Natural killer cell treated with Interleukin-12 subunit alpha and Interleukin-12 subunit beta and Interleukin-15 and Interleukin-18, amount 100 ng/mL, for 72 hours (primary cell): ENCODE measurements around the gene CELSR3. TPM values are rescaled to one million over a fixed set of nuclear protein-coding genes. Genes with fewer than 3 reads are reported as not detected.

ENCODE experiments used
- ATAC-seq, 2 donors: fragments of 150-1000 bp; cut with Tn5 transposase in 1 of 2; sonication (Bioruptor Pico), chemical (Tn5 transposase) in 1 of 2; 2 replicates each; pipeline ENCODE4 v1.10.0; 2021
- DNase-seq: peaks from one replicate; pipeline ENCODE4 v3.0.0; 2022; ENCODE audit warnings: low spot score
- H3K27ac Mint-ChIP-seq, 2 donors: 1 replicate in 1 of 2; 2 replicates in 1 of 2; pipeline ENCODE4 v1.8.0; 2022; ENCODE audit warnings: mixed read lengths in 2 of 2, mild to moderate bottlenecking in 1 of 2, moderate library complexity in 1 of 2
- H3K27me3 Mint-ChIP-seq, 2 donors: 1 replicate in 1 of 2; 2 replicates in 1 of 2; pipeline ENCODE4 v1.8.0; 2022; ENCODE audit warnings: mixed read lengths in 2 of 2
- H3K36me3 Mint-ChIP-seq: one replicate; pipeline ENCODE4 v1.8.0; 2022; ENCODE audit warnings: mixed read lengths
- H3K4me1 Mint-ChIP-seq, 2 donors: 1 replicate in 1 of 2; 2 replicates in 1 of 2; pipeline ENCODE4 v1.8.0; 2022; ENCODE audit warnings: low read depth in 2 of 2, mixed read lengths in 2 of 2, mild to moderate bottlenecking in 1 of 2
- H3K4me3 Mint-ChIP-seq: one replicate; pipeline ENCODE4 v1.8.0; 2022; ENCODE audit warnings: mixed read lengths
- H3K9me3 Mint-ChIP-seq: 2 replicates; pipeline ENCODE4 v1.8.0; 2022; ENCODE audit warnings: mixed read lengths
- total RNA-seq, 2 donors: library from RNA; stranded (reverse); gene quantifications; one replicate each; pipeline ENCODE4 v1.2.3, GENCODE V29; 2022

CELSR3 gene
- total RNA-seq, 2 donors from 2014 or later, result 4.4 to 20.1 TPM

DNA sequence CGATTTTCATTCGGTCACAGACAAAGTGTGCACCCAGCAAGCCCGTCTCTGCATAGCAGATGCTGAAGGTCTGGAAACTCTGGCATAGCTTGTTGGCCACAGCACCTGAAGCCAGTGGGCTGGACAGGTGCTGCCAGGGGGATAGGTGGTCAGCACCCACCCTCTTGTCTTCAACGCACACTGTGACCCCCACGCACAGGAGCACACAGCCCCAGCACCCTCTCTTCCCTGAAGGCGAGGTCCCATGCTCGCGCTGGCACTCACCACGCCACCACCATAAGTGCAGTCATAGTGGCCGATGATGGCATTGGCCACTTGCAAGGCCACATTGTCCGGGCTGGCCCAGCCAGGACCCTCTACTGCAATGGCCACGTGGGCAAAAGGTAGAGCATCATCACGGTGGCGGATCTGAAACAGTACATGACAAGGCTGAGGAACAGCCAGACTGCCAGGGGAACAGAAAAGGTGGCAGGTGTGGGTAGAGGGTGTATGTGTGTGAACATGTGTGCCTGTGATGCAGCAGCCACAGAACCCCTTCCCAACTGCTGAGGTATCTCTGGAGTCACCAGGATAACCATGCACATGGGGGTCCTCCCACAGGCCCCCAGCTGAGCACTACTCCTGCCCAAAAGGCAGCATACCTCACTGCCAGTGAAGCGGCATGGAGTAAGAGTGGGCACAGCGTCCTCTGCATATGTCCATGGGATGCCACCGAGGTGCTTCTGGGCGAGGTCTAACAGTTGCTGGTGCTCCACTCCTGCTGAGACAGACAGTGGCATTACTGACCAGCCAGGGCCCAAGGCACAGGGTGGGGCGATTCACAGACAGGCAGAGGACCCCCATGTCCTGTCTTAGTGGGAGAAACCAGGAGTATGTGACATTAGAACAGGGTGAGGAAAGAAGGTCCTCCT lies 61.7 kb downstream of the CELSR3 start:
- peaks cover 0 to 10% of the 10 kb centered on the region in 2 donors for H3K4me1 Mint-ChIP-seq
- peaks cover 0 to 4% of the 10 kb centered on the region in 2 donors for H3K27me3 Mint-ChIP-seq
- no peaks in the 10 kb centered on the region for H3K9me3 Mint-ChIP-seq
- peaks cover 10% of the 10 kb centered on the region for H3K36me3 Mint-ChIP-seq
- ATAC-seq, result no peak
- H3K4me3 Mint-ChIP-seq, result no peak overlapping the region
- DNase-seq, result peak; percentile 48
- H3K27ac Mint-ChIP-seq, result no peak overlapping the region

DNA sequence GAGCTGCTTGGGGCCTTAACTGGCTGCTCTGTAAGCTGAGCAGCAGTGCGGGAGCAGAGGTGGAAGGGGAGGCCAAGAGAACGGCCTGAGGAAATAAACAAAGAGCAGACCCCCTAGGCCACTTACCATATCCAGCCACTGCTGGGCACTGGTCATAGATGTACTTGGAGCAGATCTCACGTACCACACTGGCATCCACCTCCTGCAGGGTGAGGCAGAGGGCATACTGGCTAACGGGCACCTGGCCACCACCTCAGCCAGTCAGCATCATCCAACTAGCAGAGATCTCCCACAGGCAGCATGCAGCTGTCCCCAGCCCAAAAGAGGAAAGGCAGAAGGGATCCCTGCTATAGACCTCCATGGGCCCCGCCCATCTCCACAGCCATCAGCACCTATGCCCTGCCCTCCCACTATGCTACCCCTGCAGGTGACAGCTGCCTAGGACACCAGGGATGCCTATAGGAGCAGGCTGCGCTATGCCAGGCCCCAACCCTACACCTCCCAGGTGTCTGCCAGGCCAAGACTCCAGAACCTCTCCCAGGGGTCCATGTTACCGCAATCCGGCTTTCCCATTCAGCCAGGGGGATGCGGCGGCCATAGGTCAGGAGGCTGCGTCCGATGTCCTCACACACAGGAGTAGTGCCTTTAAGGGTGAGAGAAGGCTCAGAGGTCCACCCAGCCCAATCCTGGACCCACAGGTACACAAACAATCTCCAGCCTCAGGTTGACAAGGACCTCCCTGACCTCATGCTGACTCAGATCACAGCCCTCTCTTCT lies 63.0 kb downstream of the CELSR3 start:
- DNase-seq, result peak; percentile 35
- Mint-ChIP-seq H3K4me1 (peaks cover 0 to 11% of the 10 kb centered on the region in 2 donors), H3K27me3 (peaks cover 0 to 6% of the 10 kb centered on the region in 2 donors), H3K4me3 (no peak overlapping the region), H3K27ac (no peak overlapping the region), H3K36me3 (peaks cover 10% of the 10 kb centered on the region), H3K9me3 (no peaks in the 10 kb centered on the region)
- no peak for ATAC-seq

GRCh38 chr3:48599077-48599501 lies 63.6 kb downstream of the CELSR3 start:
- Mint-ChIP-seq H3K27me3 (peaks cover 0 to 6% of the 10 kb centered on the region in 2 donors), H3K9me3 (no peaks in the 10 kb centered on the region), H3K4me1 (peaks cover 0 to 8% of the 10 kb centered on the region in 2 donors), H3K27ac (no peak overlapping the region), H3K36me3 (peaks cover 10% of the 10 kb centered on the region), H3K4me3 (no peak overlapping the region)
- no peak for ATAC-seq
- peak; percentile 53 for DNase-seq

- Mint-ChIP-seq H3K27ac (no peak overlapping the region), H3K9me3 (no peaks in the 10 kb centered on the region), H3K4me3 (no peak overlapping the region), H3K4me1 (peaks cover 0 to 8% of the 10 kb centered on the region in 2 donors), H3K36me3 (peaks cover 10% of the 10 kb centered on the region), H3K27me3 (peaks cover 0 to 6% of the 10 kb centered on the region in 2 donors)
- DNase-seq (peak; percentile 45), ATAC-seq (no peak)
Observed at GRCh38 chr3:48598323-48599076, 64.2 kb downstream of the CELSR3 start.

- Mint-ChIP-seq H3K9me3 (no peaks in the 10 kb centered on the region), H3K4me1 (peaks cover 0 to 8% of the 10 kb centered on the region in 2 donors), H3K36me3 (peaks cover 2% of the 10 kb centered on the region), H3K27ac (no peak overlapping the region), H3K4me3 (no peak overlapping the region), H3K27me3 (peaks cover 0 to 9% of the 10 kb centered on the region in 2 donors)
- DNase-seq (peak; percentile 57), ATAC-seq (no peak)
Observed at GRCh38 chr3:48597408-48597800, 65.3 kb downstream of the CELSR3 start.

GRCh38 chr3:48596676-48597407 lies 65.8 kb downstream of the CELSR3 start:
- peaks cover 0 to 9% of the 10 kb centered on the region in 2 donors for H3K27me3 Mint-ChIP-seq
- H3K27ac Mint-ChIP-seq, result no peak overlapping the region
- no peaks in the 10 kb centered on the region for H3K36me3 Mint-ChIP-seq
- H3K4me1 Mint-ChIP-seq, result peaks cover 0 to 8% of the 10 kb centered on the region in 2 donors
- H3K9me3 Mint-ChIP-seq, result no peaks in the 10 kb centered on the region
- ATAC-seq (no peak), DNase-seq (peak; percentile 52)
- no peak overlapping the region for H3K4me3 Mint-ChIP-seq

DNA sequence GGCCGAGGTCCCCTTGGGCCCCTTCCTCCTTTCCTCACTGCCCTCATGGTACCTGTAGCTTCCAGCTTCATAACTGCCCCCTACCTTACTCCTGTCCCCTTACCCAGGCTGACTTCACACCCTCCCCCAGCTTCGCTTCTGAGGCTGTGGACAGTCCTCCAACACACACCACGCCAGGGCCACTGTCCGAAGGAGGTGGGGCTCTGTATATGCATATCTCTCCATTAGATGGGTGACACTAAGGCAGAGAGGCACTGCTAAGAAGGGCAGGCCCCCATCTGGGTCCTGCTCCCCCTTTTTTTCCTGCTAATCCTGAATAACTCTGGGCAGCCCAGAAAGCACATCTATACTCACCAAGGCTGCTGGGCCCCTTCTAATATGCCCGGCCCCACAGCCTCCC lies 66.5 kb downstream of the CELSR3 start:
- H3K27ac Mint-ChIP-seq, result no peak overlapping the region
- no peak overlapping the region for H3K4me3 Mint-ChIP-seq
- no peaks in the 10 kb centered on the region for H3K9me3 Mint-ChIP-seq
- peak; percentile 49 for DNase-seq
- H3K27me3 Mint-ChIP-seq, result peaks cover 0 to 10% of the 10 kb centered on the region in 2 donors
- no peaks in the 10 kb centered on the region for H3K36me3 Mint-ChIP-seq
- ATAC-seq, result no peak
- H3K4me1 Mint-ChIP-seq, result peaks cover 0 to 8% of the 10 kb centered on the region in 2 donors

- Mint-ChIP-seq H3K27ac (no peak overlapping the region), H3K4me3 (no peak overlapping the region), H3K27me3 (peaks cover 0 to 15% of the 10 kb centered on the region in 2 donors), H3K36me3 (no peaks in the 10 kb centered on the region), H3K9me3 (no peaks in the 10 kb centered on the region), H3K4me1 (peaks cover 0 to 4% of the 10 kb centered on the region in 2 donors)
- peak; percentile 57 for DNase-seq
- no peak for ATAC-seq
Observed at GRCh38 chr3:48595526-48596121, 67.1 kb downstream of the CELSR3 start.

GRCh38 chr3:48595075-48595525 lies 67.6 kb downstream of the CELSR3 start, which contains the start of gene COL7A1:
Gene COL7A1, minus strand, starts transcription at chr3:48595329. Its CDS starts 170 bp downstream, at chr3:48595159.
- Mint-ChIP-seq H3K4me1 (peaks cover 0 to 4% of the 10 kb centered on the region in 2 donors), H3K27me3 (peaks cover 0 to 17% of the 10 kb centered on the region in 2 donors), H3K36me3 (no peaks in the 10 kb centered on the region), H3K9me3 (no peaks in the 10 kb centered on the region), H3K4me3 (no peak within 1 kb of the TSS), H3K27ac (no peak within 1 kb of the TSS)
- DNase-seq (no peak), ATAC-seq (no peak)

DNA sequence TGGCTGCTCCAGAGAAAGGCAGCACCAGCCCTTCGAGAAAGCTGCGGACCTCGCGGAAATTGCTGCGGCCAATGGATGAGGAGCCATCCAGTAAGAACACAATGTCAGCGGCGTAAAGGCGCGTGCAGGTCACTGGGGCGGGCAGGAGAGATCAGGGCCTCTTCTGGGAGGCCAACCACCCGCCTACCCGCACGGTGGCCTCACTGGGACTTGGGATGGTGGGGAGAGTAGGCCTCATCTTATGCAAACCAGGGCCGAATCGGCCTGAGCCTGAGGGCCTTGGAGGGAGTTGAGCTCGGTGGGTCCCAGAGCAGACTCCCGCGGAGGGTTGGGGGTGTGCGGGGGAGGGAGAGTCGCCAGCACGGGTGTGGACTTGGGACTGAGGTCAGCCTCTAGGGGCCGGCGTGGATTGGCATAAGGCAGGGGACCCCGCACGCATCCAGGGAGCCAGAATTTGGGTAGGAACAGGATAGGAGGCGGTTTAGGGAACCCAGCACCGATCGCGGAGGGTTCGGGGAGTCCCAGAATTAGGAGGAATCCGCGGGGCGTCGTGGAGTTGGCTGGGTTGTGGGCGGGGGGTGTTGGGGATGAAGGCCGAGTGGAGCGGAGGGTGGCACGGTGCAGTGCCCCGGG lies 68.2 kb downstream of the CELSR3 start:
- DNase-seq, result peak; percentile 54
- Mint-ChIP-seq H3K36me3 (no peaks in the 10 kb centered on the region), H3K4me3 (no peak overlapping the region), H3K9me3 (no peaks in the 10 kb centered on the region), H3K27ac (no peak overlapping the region), H3K4me1 (peaks cover 0 to 4% of the 10 kb centered on the region in 2 donors), H3K27me3 (peaks cover 5 to 21% of the 10 kb centered on the region in 2 donors)
- ATAC-seq, result no peak

- Mint-ChIP-seq H3K4me3 (no peak overlapping the region), H3K27ac (no peak overlapping the region), H3K9me3 (no peaks in the 10 kb centered on the region), H3K27me3 (peaks cover 13 to 28% of the 10 kb centered on the region in 2 donors), H3K36me3 (no peaks in the 10 kb centered on the region), H3K4me1 (peaks cover 0 to 4% of the 10 kb centered on the region in 2 donors)
- no peak for ATAC-seq
- no peak for DNase-seq
Observed at GRCh38 chr3:48593337-48593736, 69.3 kb downstream of the CELSR3 start.

DNA sequence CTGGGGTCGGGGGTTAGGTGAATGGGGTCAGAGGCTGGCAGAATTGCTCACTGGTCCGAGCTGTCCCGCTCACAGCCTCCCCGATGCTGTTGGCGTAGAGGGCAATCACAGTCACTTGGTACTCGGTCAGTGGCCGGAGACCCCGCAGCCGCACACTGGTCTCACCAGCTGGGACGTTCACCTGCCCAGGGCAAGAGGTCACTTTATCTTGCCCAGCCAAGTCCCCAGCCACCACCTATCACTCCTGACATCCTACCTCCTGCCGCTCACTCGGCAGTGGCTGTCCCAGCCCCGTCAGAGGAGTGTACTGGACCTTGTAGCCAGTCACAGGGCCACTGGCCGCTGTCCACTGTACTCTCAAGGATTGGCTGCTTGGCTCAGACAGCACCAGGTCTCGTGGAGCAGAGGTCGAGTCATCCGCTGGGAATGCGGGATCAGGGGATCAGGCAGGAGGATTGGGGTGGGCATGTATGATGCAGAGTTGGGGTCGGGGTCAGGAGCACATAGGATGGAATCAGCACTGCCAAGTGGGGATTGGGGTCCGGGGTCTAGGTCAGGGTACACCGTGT lies 70.1 kb downstream of the CELSR3 start:
- ATAC-seq (no peak), DNase-seq (no peak)
- Mint-ChIP-seq H3K9me3 (no peaks in the 10 kb centered on the region), H3K27ac (no peak overlapping the region), H3K27me3 (peaks cover 13 to 32% of the 10 kb centered on the region in 2 donors), H3K4me1 (peaks cover 0 to 4% of the 10 kb centered on the region in 2 donors), H3K4me3 (no peak overlapping the region), H3K36me3 (no peaks in the 10 kb centered on the region)
